PC-9 (cell line): Measurements from ENCODE around the gene SH3PXD2B. TPM values are rescaled to one million over a fixed set of nuclear protein-coding genes. Genes with fewer than 3 reads are reported as not detected.

Source experiments
- BruUV-seq: library from RNA; stranded (reverse); fragments of 400-500 nt; replicated peaks from 2 replicates; lab custom pipeline; 2021; lab: Mats Ljungman, UMichigan
- CTCF ChIA-PET: fragments of 300-600 bp; sonication (Branson Sonifier 250); formaldehyde crosslinking; loops from one replicate; lab custom pipeline; 2022; ENCODE audit warnings: antibody characterized with exemption; lab: Charles Lee
- POLR2A ChIA-PET: fragments of 300-600 bp; sonication (Branson Sonifier 250); formaldehyde crosslinking; loops from one replicate; lab custom pipeline; 2022; ENCODE audit warnings: antibody characterized with exemption; ENCODE audit not compliant: unreplicated experiment; lab: Charles Lee
- DNase-seq, 2 experiments: peaks; one replicate each; pipeline versions ENCODE4 v3.0.0 to v3.0.0-alpha.2; 2015 to 2022; ENCODE audit warnings: mixed read lengths in 1 of 2
- H2AFZ ChIP-seq: fragments of 200-600 bp; sonication (generic); 2 replicates; pipeline ENCODE4 v1.8.1; 2017; ENCODE audit warnings: antibody characterized with exemption
- H3F3A ChIP-seq: fragments of 200-600 bp; sonication (generic); 2 replicates; pipeline ENCODE4 v1.8.1; 2017; ENCODE audit warnings: antibody characterized with exemption, mild to moderate bottlenecking, low read depth; ENCODE audit not compliant: insufficient read depth
- H3K27ac ChIP-seq: fragments of 200-600 bp; sonication (generic); 2 replicates; pipeline ENCODE4 v1.6.1; 2016; ENCODE audit warnings: mixed run types
- H3K27me3 ChIP-seq: fragments of 200-600 bp; sonication (generic); 2 replicates; pipeline ENCODE4 v1.6.1; 2016; ENCODE audit warnings: low read depth, mixed run types; ENCODE audit not compliant: insufficient read depth
- H3K36me3 ChIP-seq: fragments of 200-600 bp; sonication (generic); 2 replicates; pipeline ENCODE4 v1.6.1; 2016; ENCODE audit warnings: low read depth, mixed run types
- H3K4me1 ChIP-seq: fragments of 200-600 bp; sonication (generic); replicated peaks from 2 replicates; pipeline ENCODE4 v1.6.1; 2016; ENCODE audit warnings: mixed run types; ENCODE audit not compliant: insufficient read depth
- H3K4me2 ChIP-seq: fragments of 200-600 bp; sonication (generic); 2 replicates; pipeline ENCODE4 v1.6.1; 2017; ENCODE audit warnings: mixed run types
- H3K4me3 ChIP-seq: fragments of 200-600 bp; sonication (generic); 2 replicates; pipeline ENCODE4 v1.6.1; 2016; ENCODE audit warnings: mixed run types
- H3K79me2 ChIP-seq: fragments of 200-600 bp; sonication (generic); 2 replicates; pipeline ENCODE4 v1.6.1; 2017; ENCODE audit warnings: low read depth, mixed run types
- H3K9me2 ChIP-seq: fragments of 200-600 bp; sonication (generic); 2 replicates; pipeline ENCODE4 v1.8.1; 2017; ENCODE audit warnings: mild to moderate bottlenecking; ENCODE audit not compliant: insufficient read depth
- H3K9me3 ChIP-seq: fragments of 200-600 bp; sonication (generic); 2 replicates; pipeline ENCODE4 v1.8.1; 2016; ENCODE audit warnings: low read depth; ENCODE audit not compliant: insufficient read depth
- H4K20me1 ChIP-seq: fragments of 200-600 bp; sonication (generic); 2 replicates; pipeline ENCODE4 v1.8.1; 2017; ENCODE audit not compliant: insufficient read depth
- EZH2 ChIP-seq: fragments of 200-600 bp; sonication (generic); IDR thresholded peaks from 2 replicates; pipeline ENCODE4 v1.8.0; 2017; ENCODE audit warnings: antibody characterized with exemption, low read depth
- intact Hi-C: fragments of 100-400 bp; cut with micrococcal nuclease; formaldehyde crosslinking; loops from one replicate; pipeline ENCODE4 v1.10.0; 2022; ENCODE audit not compliant: unreplicated experiment
- total RNA-seq: library from RNA; stranded (reverse); gene quantifications from 2 replicates; pipeline ENCODE4 v1.2.3, GENCODE V29; 2021
- TF ChIP-seq, protein P1 (sequence below): fragments of 200-600 bp; sonication (generic); conservative IDR thresholded peaks from 2 replicates; pipeline ENCODE4 v1.6.1; 2017; ENCODE audit warnings: mixed run types, antibody characterized with exemption, mild to moderate bottlenecking, moderate library complexity

SH3PXD2B gene
- total RNA-seq, 1 experiment from 2014 or later: 29.3 TPM

DNA sequence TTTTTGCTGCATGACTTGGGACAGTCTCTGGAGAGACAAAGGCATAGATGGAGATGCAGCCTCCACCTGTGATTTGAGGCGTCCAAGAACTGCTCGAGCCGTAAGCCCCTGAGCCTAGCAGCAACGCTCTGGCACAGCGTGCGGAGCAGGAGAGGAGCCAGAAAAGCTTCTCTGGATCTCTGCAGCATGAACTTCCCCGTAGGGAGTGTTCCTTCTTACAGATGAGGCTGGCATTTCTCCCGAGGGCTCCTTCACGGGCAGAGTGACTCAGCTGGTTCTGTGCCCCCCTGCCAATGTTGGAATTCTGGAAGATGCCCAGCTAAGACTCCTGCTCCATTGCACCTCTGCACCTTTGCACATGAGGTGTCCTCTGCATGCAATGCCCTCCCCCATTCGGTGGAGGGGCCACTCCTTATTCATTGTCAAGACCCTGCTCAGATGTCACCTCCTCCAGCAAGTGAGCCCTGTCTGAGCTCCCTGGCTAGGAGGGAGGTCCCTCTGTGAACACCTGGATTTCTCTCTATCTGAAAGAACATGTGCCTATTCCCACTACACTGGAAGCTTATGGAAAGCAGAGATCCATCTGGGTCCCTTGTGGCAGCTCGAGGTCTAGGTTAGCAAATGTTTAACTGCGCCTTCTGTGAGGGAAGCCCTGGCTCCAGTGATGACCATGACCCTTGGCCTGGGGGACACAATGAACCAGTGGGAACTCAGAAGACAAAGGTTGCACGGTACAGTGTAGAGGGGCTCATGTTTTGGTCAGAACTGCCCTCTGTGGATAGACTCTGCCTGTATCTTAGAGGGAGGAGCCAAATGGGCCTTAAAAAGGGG, 39.6 kb downstream of the SH3PXD2B start:
- Histone ChIP-seq H3K9me3 (no peaks in the 10 kb centered on the region), H4K20me1 (no peaks in the 10 kb centered on the region), H3K4me2 (no peak overlapping the region; the same call in 1 of the 2 replicates), H3K36me3 (no peaks in the 10 kb centered on the region), H3K27ac (no peak overlapping the region), H2AFZ (no peak overlapping the region), H3K4me1 (peaks cover 59% of the 10 kb centered on the region), H3F3A (peaks cover 26% of the 10 kb centered on the region), H3K4me3 (no peak overlapping the region), H3K9me2 (no peaks in the 10 kb centered on the region), H3K27me3 (no peaks in the 10 kb centered on the region), H3K79me2 (no peaks in the 10 kb centered on the region)
- intact Hi-C loops: loop anchor here (5.0 kb wide), 3 partner anchors 52 to 448 kb away; no protein-coding TSS in a partner anchor
- ChIA-PET CTCF (interaction anchor here (0.5 to 0.6 kb wide), 2 partner anchors 145 to 358 kb away, joined by 3 to 10 read pairs; no protein-coding TSS in a partner anchor), POLR2A (interaction anchor here (0.5 kb wide), 1 partner anchor 364 kb away, joined by 11 read pairs; no protein-coding TSS in a partner anchor)
- no TSS peak for BruUV-seq
- TF ChIP-seq, protein P1, sequence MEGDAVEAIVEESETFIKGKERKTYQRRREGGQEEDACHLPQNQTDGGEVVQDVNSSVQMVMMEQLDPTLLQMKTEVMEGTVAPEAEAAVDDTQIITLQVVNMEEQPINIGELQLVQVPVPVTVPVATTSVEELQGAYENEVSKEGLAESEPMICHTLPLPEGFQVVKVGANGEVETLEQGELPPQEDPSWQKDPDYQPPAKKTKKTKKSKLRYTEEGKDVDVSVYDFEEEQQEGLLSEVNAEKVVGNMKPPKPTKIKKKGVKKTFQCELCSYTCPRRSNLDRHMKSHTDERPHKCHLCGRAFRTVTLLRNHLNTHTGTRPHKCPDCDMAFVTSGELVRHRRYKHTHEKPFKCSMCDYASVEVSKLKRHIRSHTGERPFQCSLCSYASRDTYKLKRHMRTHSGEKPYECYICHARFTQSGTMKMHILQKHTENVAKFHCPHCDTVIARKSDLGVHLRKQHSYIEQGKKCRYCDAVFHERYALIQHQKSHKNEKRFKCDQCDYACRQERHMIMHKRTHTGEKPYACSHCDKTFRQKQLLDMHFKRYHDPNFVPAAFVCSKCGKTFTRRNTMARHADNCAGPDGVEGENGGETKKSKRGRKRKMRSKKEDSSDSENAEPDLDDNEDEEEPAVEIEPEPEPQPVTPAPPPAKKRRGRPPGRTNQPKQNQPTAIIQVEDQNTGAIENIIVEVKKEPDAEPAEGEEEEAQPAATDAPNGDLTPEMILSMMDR: no peak
- no peak for TF ChIP-seq EZH2
- DNase-seq: peak in 1 of 2 experiments; percentile 53

GRCh38 chr5:172413601-172414171, 40.6 kb downstream of the SH3PXD2B start:
- no peak for DNase-seq
- intact Hi-C loops: loop anchor here (2.0 to 5.0 kb wide), 4 partner anchors 39 to 449 kb away; no protein-coding TSS in a partner anchor
- Histone ChIP-seq H3K36me3 (no peaks in the 10 kb centered on the region), H3K79me2 (no peaks in the 10 kb centered on the region), H3F3A (peaks cover 36% of the 10 kb centered on the region), H2AFZ (no peak overlapping the region), H3K9me2 (no peaks in the 10 kb centered on the region), H3K9me3 (no peaks in the 10 kb centered on the region), H3K27me3 (no peaks in the 10 kb centered on the region), H4K20me1 (no peaks in the 10 kb centered on the region), H3K4me1 (peaks cover 62% of the 10 kb centered on the region), H3K4me3 (no peak overlapping the region), H3K4me2 (peak overlapping the region; percentile 65), H3K27ac (peak overlapping the region; percentile 64)
- ChIA-PET CTCF (no interaction called here), POLR2A (interaction anchor here (0.5 kb wide), 1 partner anchor 363 kb away, joined by 11 read pairs; no protein-coding TSS in a partner anchor)
- BruUV-seq: no TSS peak
- TF ChIP-seq EZH2: no peak
- TF ChIP-seq, protein P1: no peak

DNA sequence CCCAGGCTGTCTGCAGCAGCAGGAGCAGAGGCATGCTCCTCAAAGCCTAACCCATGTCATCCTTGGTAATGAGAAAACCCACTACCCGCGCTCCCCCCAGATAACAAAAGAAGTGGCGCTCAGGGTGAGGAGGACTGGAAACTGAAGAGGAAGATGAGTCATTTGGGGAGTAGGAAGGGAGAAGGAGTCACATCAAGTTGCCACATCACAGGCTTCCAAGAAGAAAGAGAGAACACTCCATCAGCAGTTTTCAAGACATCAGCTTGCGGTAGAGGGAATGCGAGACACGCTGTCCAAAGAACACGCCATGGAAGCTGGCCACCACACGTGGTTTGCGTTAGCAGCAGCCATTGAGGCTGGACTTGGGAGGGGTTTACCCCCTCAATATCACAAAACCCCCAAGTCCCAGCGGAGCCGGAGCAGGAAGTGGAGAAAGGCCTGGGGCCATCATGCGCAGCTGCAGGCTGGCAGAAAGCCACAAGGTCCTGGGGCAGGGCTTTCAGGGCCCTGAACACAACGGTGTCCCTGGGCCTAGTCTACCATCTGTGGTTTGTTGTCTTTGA, 41.5 kb downstream of the SH3PXD2B start:
- Histone ChIP-seq H3K4me2 (peak overlapping the region; percentile 65), H3K27ac (peak overlapping the region; percentile 64), H4K20me1 (no peaks in the 10 kb centered on the region), H3K36me3 (no peaks in the 10 kb centered on the region), H3K27me3 (no peaks in the 10 kb centered on the region), H3K79me2 (no peaks in the 10 kb centered on the region), H3F3A (peaks cover 36% of the 10 kb centered on the region), H3K9me3 (no peaks in the 10 kb centered on the region), H3K4me1 (peaks cover 69% of the 10 kb centered on the region), H2AFZ (no peak overlapping the region), H3K9me2 (no peaks in the 10 kb centered on the region), H3K4me3 (no peak overlapping the region)
- CTCF ChIA-PET: no interaction called here
- intact Hi-C loops: loop anchor here (2.0 to 5.0 kb wide), 4 partner anchors 40 to 449 kb away; no protein-coding TSS in a partner anchor
- DNase-seq: peak; percentile 75 to 80
- TF ChIP-seq, protein P1: no peak
- TF ChIP-seq EZH2: no peak
- BruUV-seq: no TSS peak
- POLR2A ChIA-PET: interaction anchor here (0.6 to 0.7 kb wide), 2 partner anchors 40 to 789 kb away, joined by 4 read pairs; no protein-coding TSS in a partner anchor
